Measurements from ENCODE around the gene TCTA. TPM values are rescaled to one million over a fixed set of nuclear protein-coding genes. Genes with fewer than 3 reads are reported as not detected.

Gene TCTA, protein sequence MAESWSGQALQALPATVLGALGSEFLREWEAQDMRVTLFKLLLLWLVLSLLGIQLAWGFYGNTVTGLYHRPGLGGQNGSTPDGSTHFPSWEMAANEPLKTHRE
- total RNA-seq: 27.7 and 34.1 TPM in 2 replicates

DNA sequence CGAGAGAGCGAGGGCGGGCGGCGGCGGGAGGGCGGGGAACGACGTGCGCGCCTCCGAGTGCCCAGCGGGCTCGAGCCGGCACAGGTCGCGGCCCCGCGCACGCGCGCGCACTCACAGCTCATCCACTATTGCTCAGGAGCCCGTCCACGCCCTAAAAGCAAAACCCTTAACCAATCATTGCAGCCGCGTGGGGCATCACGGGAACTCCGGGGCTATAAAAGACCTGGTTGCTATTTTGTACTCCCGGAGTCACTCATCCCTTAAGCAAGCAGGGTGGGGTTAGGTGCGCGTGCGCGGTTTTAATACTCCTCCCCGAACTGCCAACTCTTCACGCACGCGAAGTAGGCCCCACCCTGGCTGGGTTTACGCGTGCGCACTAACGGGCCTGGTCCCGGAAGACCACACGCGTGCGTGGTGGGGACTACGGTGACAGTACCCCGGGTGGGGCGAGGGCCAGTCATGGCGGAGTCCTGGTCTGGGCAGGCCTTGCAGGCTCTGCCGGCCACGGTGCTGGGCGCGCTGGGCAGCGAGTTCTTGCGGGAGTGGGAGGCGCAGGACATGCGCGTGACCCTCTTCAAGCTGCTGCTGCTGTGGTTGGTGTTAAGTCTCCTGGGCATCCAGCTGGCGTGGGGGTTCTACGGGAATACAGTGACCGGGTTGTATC lies at the start of gene TCTA, which contains the start of gene RHOA:
Gene TCTA (plus strand): TSS at position 456 of the 664 bp plus-strand sequence. CDS start 4 bp downstream, at position 460.
Gene RHOA (minus strand): TSS at position 9 of the 664 bp plus-strand sequence. CDS start 36,387 bp downstream, outside the sequence.

DNA sequence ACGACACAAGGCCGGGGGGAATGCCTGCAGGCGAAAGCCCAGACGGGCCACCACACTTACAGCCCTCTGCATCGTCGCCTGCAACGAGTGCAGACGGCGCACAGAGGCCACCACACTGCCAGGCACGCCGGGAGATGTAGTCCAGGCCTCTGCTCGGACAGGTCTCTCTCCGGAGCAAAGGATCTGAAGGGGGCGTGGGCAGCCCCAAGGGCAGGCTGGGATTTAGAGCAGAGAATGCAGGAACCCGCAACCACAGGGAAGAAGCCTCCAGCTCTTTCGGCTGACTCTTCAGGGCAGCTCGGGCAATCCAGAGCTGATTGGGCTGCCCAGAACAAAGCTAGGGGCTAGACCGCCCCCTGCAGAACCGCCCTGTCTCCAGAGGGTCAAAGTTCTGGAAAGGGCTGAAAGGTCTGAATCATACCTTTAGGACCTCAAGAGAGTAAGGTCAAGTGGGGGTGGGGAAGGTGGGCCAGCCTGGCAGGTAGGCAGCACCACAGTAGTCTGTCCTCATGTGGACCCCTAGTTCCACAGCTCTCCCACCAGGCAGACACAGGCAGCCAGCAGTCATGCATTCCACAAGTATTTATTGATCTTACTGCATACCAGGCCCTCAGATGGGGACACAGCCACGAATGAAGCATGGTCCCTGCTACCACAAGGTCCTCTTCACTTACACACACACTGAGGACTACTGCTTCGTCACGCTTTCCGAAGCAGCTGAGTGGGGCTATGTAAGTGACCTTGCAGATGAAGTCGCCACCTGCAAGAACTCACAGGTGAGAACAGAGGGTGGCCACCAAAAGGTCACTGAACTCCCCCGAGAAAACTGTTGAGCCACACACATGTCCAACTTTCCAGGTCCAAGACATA lies 10.4 kb downstream of the TCTA start, which contains the start of gene AMT:
Gene AMT (minus strand): TSS at position 95 of the 870 bp plus-strand sequence. CDS start 23 bp downstream, at position 72.

Other genes with a start within 250 kb of the TCTA start
- 14.1 and 18.4 TPM in 2 replicates for gene CCDC71, start 246.1 kb upstream of the TCTA start, total RNA-seq
- gene KLHDC8B, start 240.8 kb upstream of the TCTA start, total RNA-seq: 26.8 and 31.7 TPM in 2 replicates
- 1.4 and 2.5 TPM in 2 replicates for gene C3orf62, start 135.2 kb upstream of the TCTA start, total RNA-seq
- 26.0 and 30.0 TPM in 2 replicates for gene USP4, start 72.4 kb upstream of the TCTA start, total RNA-seq
- 122 and 194 TPM in 2 replicates for gene GPX1, start 54.1 kb upstream of the TCTA start, total RNA-seq
- 516 and 573 TPM in 2 replicates for gene RHOA, start 447 bp upstream of the TCTA start, total RNA-seq
- gene AMT, start 10.1 kb downstream of the TCTA start, total RNA-seq: 0.52 and 1.5 TPM in 2 replicates
- gene NICN1, start 16.9 kb downstream of the TCTA start, total RNA-seq: 10.2 and 11.6 TPM in 2 replicates
- gene DAG1, start 57.8 kb downstream of the TCTA start, total RNA-seq: 113 and 115 TPM in 2 replicates
- 0.07 and 0.17 TPM in 2 replicates for gene BSN, start 142.1 kb downstream of the TCTA start, total RNA-seq